ENCODE measurements around the gene EIF4G2.

DNA sequence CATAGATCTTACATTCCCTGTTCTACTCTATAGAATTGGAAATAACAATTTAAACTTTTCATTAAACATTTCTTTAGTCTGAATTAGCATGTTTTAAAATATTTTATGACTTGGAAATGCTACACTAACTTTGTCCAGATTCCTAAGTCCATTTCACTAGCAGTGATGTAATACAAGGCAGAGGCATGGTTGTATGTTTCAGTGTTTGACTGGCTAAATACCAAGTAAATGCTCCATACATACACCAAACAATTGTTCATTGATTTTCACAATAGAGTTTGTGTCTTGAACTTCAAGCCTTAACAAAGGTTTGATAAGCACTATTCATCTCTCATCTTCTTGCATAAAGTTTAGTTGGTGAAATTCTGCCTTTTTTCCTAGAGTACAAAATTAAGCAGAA lies 35.6 kb upstream of the EIF4G2 start:
- no peak for TF ChIP-seq CTCF (IDR thresholded peaks at IDR 0.05)
- TF ChIP-seq POLR2A (IDR thresholded peaks at IDR 0.05): no peak

All from Peyer's patch (tissue), 4 donors.